ENCODE data around the gene COMMD1. TPM values are rescaled to one million over a fixed set of nuclear protein-coding genes. Genes with fewer than 3 reads are reported as not detected.
"Not testable (repeated sequence)": the region's sequence is repeated elsewhere in the genome, so short reads cannot be mapped to it uniquely, and the experiment has no call there.

Gene COMMD1
- total RNA-seq, 1 donor from 2014 or later: 39.7 TPM

GRCh38 chr2:62038975-62039771 lies 133.7 kb downstream of the COMMD1 start:
- TF ChIP-seq CTCF (IDR thresholded peaks at IDR 0.05): no peak
- DNase-seq (ENCODE audit: extremely low spot score, unreplicated experiment): no peak

GRCh38 chr2:62040926-62041325 lies 135.5 kb downstream of the COMMD1 start:
- TF ChIP-seq CTCF (IDR thresholded peaks at IDR 0.05): no peak
- Mint-ChIP-seq H3K27me3 (ENCODE audit: unreplicated experiment) (no peaks in the 10 kb centered on the region), H3K4me3 (ENCODE audit: unreplicated experiment) (no peak overlapping the region), H3K4me1 (ENCODE audit: unreplicated experiment) (no peaks in the 10 kb centered on the region), H3K36me3 (ENCODE audit: unreplicated experiment) (peaks cover 7% of the 10 kb centered on the region), H3K27ac (ENCODE audit: unreplicated experiment) (no peak overlapping the region), H3K9me3 (ENCODE audit: unreplicated experiment) (peaks cover 9% of the 10 kb centered on the region)
- no peak for DNase-seq (ENCODE audit: extremely low spot score, unreplicated experiment)

More at GRCh38 chr2:62038975-62039771, 133.7 kb downstream of the COMMD1 start:
- Mint-ChIP-seq H3K4me3 (ENCODE audit: unreplicated experiment) (no peak overlapping the region), H3K9me3 (ENCODE audit: unreplicated experiment) (no peaks in the 10 kb centered on the region), H3K27ac (ENCODE audit: unreplicated experiment) (no peak overlapping the region), H3K27me3 (ENCODE audit: unreplicated experiment) (no peaks in the 10 kb centered on the region), H3K4me1 (ENCODE audit: unreplicated experiment) (peaks cover 1% of the 10 kb centered on the region), H3K36me3 (ENCODE audit: unreplicated experiment) (peaks cover 1% of the 10 kb centered on the region)

GRCh38 chr2:62041701-62042385 lies 136.4 kb downstream of the COMMD1 start:
- H3K4me1 Mint-ChIP-seq (ENCODE audit: unreplicated experiment); H3K27ac Mint-ChIP-seq (ENCODE audit: unreplicated experiment); DNase-seq (ENCODE audit: extremely low spot score, unreplicated experiment); H3K4me3 Mint-ChIP-seq (ENCODE audit: unreplicated experiment); H3K27me3 Mint-ChIP-seq (ENCODE audit: unreplicated experiment); H3K9me3 Mint-ChIP-seq (ENCODE audit: unreplicated experiment); H3K36me3 Mint-ChIP-seq (ENCODE audit: unreplicated experiment): not testable (repeated sequence)

- H3K9me3 Mint-ChIP-seq (ENCODE audit: unreplicated experiment): peaks cover 9% of the 10 kb centered on the region
- H3K4me1 Mint-ChIP-seq (ENCODE audit: unreplicated experiment): no peaks in the 10 kb centered on the region
- DNase-seq (ENCODE audit: extremely low spot score, unreplicated experiment): no peak
- TF ChIP-seq CTCF (IDR thresholded peaks at IDR 0.05): no peak
- H3K4me3 Mint-ChIP-seq (ENCODE audit: unreplicated experiment): no peak overlapping the region
- H3K27me3 Mint-ChIP-seq (ENCODE audit: unreplicated experiment): no peaks in the 10 kb centered on the region
- no peak overlapping the region for H3K27ac Mint-ChIP-seq (ENCODE audit: unreplicated experiment)
- peaks cover 7% of the 10 kb centered on the region for H3K36me3 Mint-ChIP-seq (ENCODE audit: unreplicated experiment)
Observed at GRCh38 chr2:62042400-62042799, 136.9 kb downstream of the COMMD1 start.

- peaks cover 7% of the 10 kb centered on the region for H3K36me3 Mint-ChIP-seq (ENCODE audit: unreplicated experiment)
- H3K4me3 Mint-ChIP-seq (ENCODE audit: unreplicated experiment): no peak overlapping the region
- no peak for TF ChIP-seq CTCF (IDR thresholded peaks at IDR 0.05)
- H3K27me3 Mint-ChIP-seq (ENCODE audit: unreplicated experiment): no peaks in the 10 kb centered on the region
- H3K27ac Mint-ChIP-seq (ENCODE audit: unreplicated experiment): no peak overlapping the region
- no peaks in the 10 kb centered on the region for H3K4me1 Mint-ChIP-seq (ENCODE audit: unreplicated experiment)
- DNase-seq (ENCODE audit: extremely low spot score, unreplicated experiment): no peak
- peaks cover 9% of the 10 kb centered on the region for H3K9me3 Mint-ChIP-seq (ENCODE audit: unreplicated experiment)
Observed at GRCh38 chr2:62042944-62043343, 137.5 kb downstream of the COMMD1 start.

Measured in osteocyte (in vitro differentiated cells).